Esophagus muscularis mucosa (tissue), 4 donors: ENCODE data around the gene CBX2. TPM values are rescaled to one million over a fixed set of nuclear protein-coding genes. Genes with fewer than 3 reads are reported as not detected.

ENCODE experiments used
- DNase-seq: peaks from one replicate; pipeline ENCODE4 v3.0.0-alpha.2; 2017; ENCODE audit errors: extremely low spot score
- H3K27ac ChIP-seq, 4 donors: fragments of 200-600 bp; sonication (generic); replicated peaks in 1 of 4; 1 replicate in 3 of 4; 2 replicates in 1 of 4; pipeline ENCODE4 v1.5.1; 2016 to 2019; ENCODE audit warnings: mild to moderate bottlenecking in 1 of 4
- H3K27me3 ChIP-seq, 4 donors: fragments of 200-600 bp; sonication (generic); one replicate each; pipeline versions ENCODE4 v1.5.1 to v1.6.0; 2016 to 2019
- H3K36me3 ChIP-seq, 4 donors: fragments of 200-600 bp; sonication (generic); one replicate each; pipeline ENCODE4 v1.5.1; 2016 to 2019
- H3K4me1 ChIP-seq, 4 donors: fragments of 200-600 bp; sonication (generic); one replicate each; pipeline ENCODE4 v1.5.1; 2016 to 2019
- H3K4me3 ChIP-seq, 4 donors: fragments of 200-600 bp; sonication (generic); 1 replicate in 2 of 4; 2 replicates in 2 of 4; pipeline ENCODE4 v1.5.1; 2016 to 2019; ENCODE audit warnings: mild to moderate bottlenecking in 4 of 4, moderate library complexity in 1 of 4
- H3K9me3 ChIP-seq, 4 donors: fragments of 200-600 bp; sonication (generic); 1 replicate in 3 of 4; 2 replicates in 1 of 4; pipeline ENCODE4 v1.5.1; 2016 to 2019
- CTCF ChIP-seq, 3 experiments: fragments of 200-600 bp in 2 of 3; fragments of 450-650 bp in 1 of 3; sonication (generic) in 2 of 3; IDR thresholded peaks; one replicate each; pipeline ENCODE4 v1.5.1; 2017 to 2019; ENCODE audit warnings: antibody characterized with exemption in 3 of 3, mild to moderate bottlenecking in 2 of 3, moderate library complexity in 1 of 3
- EP300 ChIP-seq: sonication (generic); formaldehyde crosslinking; IDR thresholded peaks from one replicate; pipeline ENCODE4 v1.6.1; 2017; ENCODE audit warnings: antibody characterized with exemption
- POLR2A ChIP-seq: fragments of 450-650 bp; IDR thresholded peaks from one replicate; pipeline ENCODE4 v1.6.1; 2017; ENCODE audit warnings: antibody characterized with exemption, moderate library complexity, mild to moderate bottlenecking, low read depth
- POLR2AphosphoS5 ChIP-seq, 2 donors: sonication (generic); formaldehyde crosslinking; IDR thresholded peaks; one replicate each; pipeline ENCODE4 v1.6.1; 2017; ENCODE audit warnings: antibody characterized with exemption in 2 of 2
- WGBS: methylation state at CpG from one replicate; pipeline ENCODE4 v1.1.5; 2018; 5-methylcytosine and 5-hydroxymethylcytosine counted together
- intact Hi-C: fragments of 100-400 bp; cut with DNase I; formaldehyde crosslinking; loops from one replicate; pipeline ENCODE4 v1.15.1; 2023
- total RNA-seq, 4 donors: library from RNA; depleted of rRNA; stranded (reverse); fragments of >200 nt; gene quantifications; one replicate each; pipeline versions ENCODE4 v1.1.0 to v1.2.1, GENCODE V29; 2016

Gene CBX2
- total RNA-seq, 4 donors from 2014 or later: 0.66 to 2.8 (median 1.5) TPM

- H3K4me1 ChIP-seq: peaks cover 6 to 24% (median 14%) of the 10 kb centered on the region in 4 donors
- H3K27me3 ChIP-seq: peaks cover 0 to 22% (median 4%) of the 10 kb centered on the region in 4 donors
- H3K4me3 ChIP-seq: no peak overlapping the region
- no peaks in the 10 kb centered on the region for H3K9me3 ChIP-seq
- no peak overlapping the region for H3K27ac ChIP-seq
- no peak for TF ChIP-seq POLR2AphosphoS5 (IDR thresholded peaks at IDR 0.05)
- TF ChIP-seq EP300: no peak
- no peak for TF ChIP-seq POLR2A
- no peak for TF ChIP-seq CTCF (IDR thresholded peaks at IDR 0.05)
- no peaks in the 10 kb centered on the region for H3K36me3 ChIP-seq
- 97% methylated on average over 6 of the region's 6 CpGs for WGBS
- no peak for DNase-seq
- intact Hi-C loops: no loop called here
These were observed 47.1 kb downstream of the CBX2 start for GRCh38 chr17:79824893-79825579.

GRCh38 chr17:79825580-79825921, 47.6 kb downstream of the CBX2 start:
- intact Hi-C loops: no loop called here
- DNase-seq: no peak

GRCh38 chr17:79826204-79826680, 48.3 kb downstream of the CBX2 start:
- intact Hi-C loops: no loop called here
- no peaks in the 10 kb centered on the region for H3K36me3 ChIP-seq
- no peak for TF ChIP-seq POLR2A
- no peak for TF ChIP-seq EP300
- TF ChIP-seq CTCF (IDR thresholded peaks at IDR 0.05): no peak
- TF ChIP-seq POLR2AphosphoS5 (IDR thresholded peaks at IDR 0.05): no peak
- no peak for DNase-seq
- no peak overlapping the region for H3K4me3 ChIP-seq
- H3K27ac ChIP-seq: no peak overlapping the region
- peaks cover 0 to 22% (median 4%) of the 10 kb centered on the region in 4 donors for H3K27me3 ChIP-seq
- 42% methylated on average over 11 of the region's 11 CpGs for WGBS
- no peaks in the 10 kb centered on the region for H3K9me3 ChIP-seq
- H3K4me1 ChIP-seq: peaks cover 8 to 34% (median 14%) of the 10 kb centered on the region in 4 donors

More at GRCh38 chr17:79825580-79825921, 47.6 kb downstream of the CBX2 start:
- Histone ChIP-seq H3K36me3 (no peaks in the 10 kb centered on the region), H3K27me3 (peaks cover 0 to 22% (median 4%) of the 10 kb centered on the region in 4 donors), H3K4me3 (no peak overlapping the region), H3K4me1 (peaks cover 6 to 27% (median 11%) of the 10 kb centered on the region in 4 donors), H3K27ac (no peak overlapping the region), H3K9me3 (no peaks in the 10 kb centered on the region)
- 95% methylated on average over 5 of the region's 5 CpGs for WGBS
- TF ChIP-seq EP300: no peak

GRCh38 chr17:79826841-79827578, 49.1 kb downstream of the CBX2 start:
- peaks cover 0 to 24% (median 4%) of the 10 kb centered on the region in 4 donors for H3K27me3 ChIP-seq
- H3K4me3 ChIP-seq: no peak overlapping the region
- H3K36me3 ChIP-seq: no peaks in the 10 kb centered on the region
- intact Hi-C loops: no loop called here
- no peak overlapping the region for H3K27ac ChIP-seq
- WGBS: 77% methylated on average over 26 of the region's 26 CpGs
- TF ChIP-seq CTCF (IDR thresholded peaks at IDR 0.05) (no peak), POLR2A (no peak), EP300 (no peak), POLR2AphosphoS5 (IDR thresholded peaks at IDR 0.05) (no peak)
- no peak for DNase-seq
- H3K4me1 ChIP-seq: peaks cover 16 to 42% (median 21%) of the 10 kb centered on the region in 4 donors
- no peaks in the 10 kb centered on the region for H3K9me3 ChIP-seq

- Histone ChIP-seq H3K36me3 (peaks cover 0 to 10% (median 7%) of the 10 kb centered on the region in 4 donors), H3K27ac (no peak overlapping the region), H3K9me3 (no peaks in the 10 kb centered on the region), H3K4me1 (peaks cover 25 to 60% (median 36%) of the 10 kb centered on the region in 4 donors), H3K4me3 (no peak overlapping the region), H3K27me3 (peaks cover 0 to 30% (median 4%) of the 10 kb centered on the region in 4 donors)
- 61% methylated on average over 2 of the region's 2 CpGs for WGBS
- intact Hi-C loops: no loop called here
- no peak for DNase-seq
- TF ChIP-seq CTCF (IDR thresholded peaks at IDR 0.05) (no peak), EP300 (no peak), POLR2A (no peak), POLR2AphosphoS5 (IDR thresholded peaks at IDR 0.05) (no peak)
These were observed 51.1 kb downstream of the CBX2 start for GRCh38 chr17:79829004-79829403.
